ENCODE measurements around the gene MBD3. TPM values are rescaled to one million over a fixed set of nuclear protein-coding genes. Genes with fewer than 3 reads are reported as not detected.

MBD3 gene
- total RNA-seq, 1 experiment from 2014 or later, result 128 TPM

- H3K27ac Mint-ChIP-seq, result peak overlapping the region in 1 of 3 experiments; percentile 32; a peak in 1 of 7 replicates
Observed at GRCh38 chr19:1554968-1555367, 37.7 kb downstream of the MBD3 start.

More at GRCh38 chr19:1554968-1555367, 37.7 kb downstream of the MBD3 start:
- no peaks in the 10 kb centered on the region for H4K20me1 ChIP-seq (ENCODE audit: control insufficient read depth, insufficient read depth, insufficient read length)
- no peak overlapping the region for H3K9ac ChIP-seq (ENCODE audit: extremely low read depth, insufficient read length, low read length)
- H3K14ac ChIP-seq (ENCODE audit: insufficient read depth, low read length), result no peak overlapping the region
- H3K9me3 Mint-ChIP-seq, result no peaks in the 10 kb centered on the region
- no peak overlapping the region for H2BK20ac ChIP-seq (ENCODE audit: low read depth, low read length, poor library complexity, severe bottlenecking)
- no peak overlapping the region for H3T11ph ChIP-seq (ENCODE audit: low read length)
- H3K4me1 ChIP-seq (ENCODE audit: insufficient read depth, low read length), result no peaks in the 10 kb centered on the region
- H3K4me2 ChIP-seq (ENCODE audit: insufficient read depth, insufficient read length, low read length), result no peak overlapping the region
- no peaks in the 10 kb centered on the region; the same call in 1 of the 2 replicates for H3K27me3 Mint-ChIP-seq (ENCODE audit: low read depth)
- H3K4ac ChIP-seq (ENCODE audit: low read depth, low read length), result no peak overlapping the region
- H3K18ac ChIP-seq (ENCODE audit: insufficient read length, low read depth, low read length), result no peak overlapping the region
- no peak overlapping the region for H2BK5ac ChIP-seq (ENCODE audit: insufficient read length, low read length)
- no peak overlapping the region for H3K4me3 Mint-ChIP-seq
- H3K36me3 Mint-ChIP-seq (ENCODE audit: insufficient read depth in 1 of 3, low read depth in 3 of 3), result peaks cover 0 to 19% (median 15%) of the 10 kb centered on the region in 3 experiments; a peak in 5 of 7 replicates
- no peak overlapping the region for H4K91ac ChIP-seq (ENCODE audit: insufficient read length, low read depth, low read length)
- H3K23ac ChIP-seq (ENCODE audit: insufficient read length, low read depth, low read length), result no peak overlapping the region
- WGBS (ENCODE audit: extremely low coverage, insufficient read length, low lambda C conversion rate), result no CpG with 5 or more reads among the region's 24 CpGs
- no peak overlapping the region for H4K5ac ChIP-seq (ENCODE audit: insufficient read length, low read depth, low read length)
- H2BK120ac ChIP-seq (ENCODE audit: low read depth, low read length, poor library complexity, severe bottlenecking), result no peak overlapping the region
- H3K56ac ChIP-seq (ENCODE audit: insufficient read length, low read depth, low read length), result no peak overlapping the region
- H3K27me3 ChIP-seq (ENCODE audit: insufficient read depth, low read length), result no peaks in the 10 kb centered on the region
- no peak overlapping the region for H2BK15ac ChIP-seq (ENCODE audit: low read depth, low read length)
- H4K8ac ChIP-seq (replicated peaks; ENCODE audit: insufficient read length, low read depth, low read length), result no peak overlapping the region
- H2BK12ac ChIP-seq (ENCODE audit: insufficient read length, low read depth, low read length), result no peak overlapping the region
- no peak for DNase-seq
- H2AFZ ChIP-seq (ENCODE audit: low read length), result no peak overlapping the region
- no peaks in the 10 kb centered on the region for H3K23me2 ChIP-seq (ENCODE audit: insufficient read length, low read depth, low read length, poor library complexity, severe bottlenecking)
- TF ChIP-seq CTCF (conservative IDR thresholded peaks at IDR 0.05), result no peak
- H2AK5ac ChIP-seq (ENCODE audit: insufficient read length, low read length), result no peak overlapping the region
- H3K79me1 ChIP-seq (ENCODE audit: insufficient read depth, low read depth, low read length, poor library complexity, severe bottlenecking), result peaks cover 6% of the 10 kb centered on the region
- H3K27ac ChIP-seq (ENCODE audit: insufficient read length, low read depth, low read length), result no peak overlapping the region
- H3K4me1 Mint-ChIP-seq, result no peaks in the 10 kb centered on the region
- peaks cover 2% of the 10 kb centered on the region; the same call in 1 of the 2 replicates for H3K79me2 ChIP-seq (ENCODE audit: insufficient read depth, low read length)
- H3K9me3 ChIP-seq (ENCODE audit: control insufficient read depth, low read depth, low read length), result no peaks in the 10 kb centered on the region

All from H9 (cell line).